PC-3 (cell line): ENCODE results near the gene UBR3.

ENCODE experiments used
- EZH2 ChIP-seq: fragments of 300-600 bp; sonication (generic); IDR thresholded peaks from one replicate; pipeline ENCODE4 v1.6.1; 2017; ENCODE audit warnings: antibody characterized with exemption, mild to moderate bottlenecking, low read length; ENCODE audit not compliant: unreplicated experiment
- EZH2phosphoT487 ChIP-seq: fragments of 300-600 bp; sonication (generic); IDR thresholded peaks from 2 replicates; pipeline ENCODE4 v1.6.1; 2018; ENCODE audit warnings: mild to moderate bottlenecking, antibody characterized with exemption, low read length, borderline replicate concordance

DNA sequence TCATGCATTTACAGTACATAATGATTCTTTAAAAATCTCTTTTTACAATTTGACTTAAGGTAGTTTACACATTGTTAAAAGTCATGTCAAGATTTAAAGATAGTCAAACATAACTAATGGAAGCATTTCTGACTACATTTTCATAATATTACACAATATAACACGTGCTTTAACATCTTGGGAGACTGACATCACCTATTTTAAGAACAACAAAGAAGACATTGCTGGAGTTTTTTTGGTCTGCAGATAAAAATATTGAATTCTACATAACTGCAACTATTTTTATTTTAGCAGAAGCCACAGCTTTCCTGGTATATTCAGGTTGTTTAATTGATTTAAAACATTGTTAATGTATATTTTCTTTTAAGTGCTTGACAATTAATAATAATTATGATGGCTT lies 65.7 kb downstream of the UBR3 start:
- no peak for TF ChIP-seq EZH2phosphoT487
- TF ChIP-seq EZH2: no peak
